A549 (cell line): ENCODE measurements around the gene LRCH2.

Experiments used
- CHD2 ChIP-seq: fragments of 150-350 bp; IDR thresholded peaks from 2 replicates; pipeline ENCODE4 v1.6.1; 2014; ENCODE audit warnings: low read length; ENCODE audit not compliant: partially characterized antibody
- CTCF ChIP-seq: fragments of >200 bp; sonication (Bioruptor Twin); formaldehyde crosslinking; IDR thresholded peaks from 3 replicates; pipeline ENCODE4 v1.5.1; 2016
- MAZ ChIP-seq: fragments of 150-350 bp; IDR thresholded peaks from 2 replicates; pipeline ENCODE4 v1.6.1; 2014; ENCODE audit warnings: antibody characterized with exemption, low read depth, low read length, borderline replicate concordance
- PBX3 ChIP-seq: IDR thresholded peaks from 2 replicates; pipeline ENCODE4 v1.6.1; 2012
- RCOR1 ChIP-seq: fragments of 150-350 bp; IDR thresholded peaks from 2 replicates; pipeline ENCODE4 v1.6.1; 2014; ENCODE audit warnings: antibody characterized with exemption, low read length, low read depth

GRCh38 chrX:115068896-115069295 is 165.0 kb downstream of the LRCH2 start:
- TF ChIP-seq CTCF = no peak
- TF ChIP-seq MAZ = no peak
- no peak for TF ChIP-seq RCOR1
- no peak for TF ChIP-seq PBX3
- TF ChIP-seq CHD2 = no peak
